Measurements from ENCODE around the gene GLYATL1. TPM values are rescaled to one million over a fixed set of nuclear protein-coding genes. Genes with fewer than 3 reads are reported as not detected.

The GLYATL1 gene
- total and polyA plus RNA-seq, 2 experiments from 2014 or later, result 7.9 to 12.6 TPM

GRCh38 chr11:58998480-58999290, 59.4 kb downstream of the GLYATL1 start:
- Mint-ChIP-seq H3K36me3 (ENCODE audit: low read depth) (no peaks in the 10 kb centered on the region), H3K4me3 (no peak overlapping the region), H3K4me1 (no peaks in the 10 kb centered on the region), H3K27me3 (ENCODE audit: insufficient read depth, low read depth, poor library complexity) (no peaks in the 10 kb centered on the region), H3K9me3 (no peaks in the 10 kb centered on the region), H3K27ac (no peak overlapping the region)
- H3F3A ChIP-seq (replicated peaks; ENCODE audit: low read depth), result no peaks in the 10 kb centered on the region
- no peak overlapping the region for H2AFZ ChIP-seq
- no peak overlapping the region for H3K4me3 ChIP-seq
- DNase-seq (ENCODE audit: low spot score) (no peak), ATAC-seq (no peak)
- H3K79me2 ChIP-seq (replicated peaks; ENCODE audit: insufficient read depth), result no peaks in the 10 kb centered on the region
- H3K27ac ChIP-seq (ENCODE audit: low read depth), result no peak overlapping the region
- no peak overlapping the region for H3K4me2 ChIP-seq
- H3K36me3 ChIP-seq (ENCODE audit: insufficient read depth), result no peaks in the 10 kb centered on the region
- H3K4me1 ChIP-seq (ENCODE audit: insufficient read depth), result no peaks in the 10 kb centered on the region
- H3K9me2 ChIP-seq (ENCODE audit: insufficient read depth), result no peaks in the 10 kb centered on the region; the same call in 1 of the 2 replicates
- H4K20me1 ChIP-seq (replicated peaks; ENCODE audit: insufficient read depth), result no peaks in the 10 kb centered on the region
- TF ChIP-seq JUNB (IDR thresholded peaks at IDR 0.05; ENCODE audit: unreplicated experiment) (no peak), POLR2AphosphoS5 (IDR thresholded peaks at IDR 0.05; ENCODE audit: low read depth) (no peak), EZH2phosphoT487 (IDR thresholded peaks at IDR 0.05; ENCODE audit: unreplicated experiment) (no peak), EZH2 (IDR thresholded peaks at IDR 0.05; ENCODE audit: low read depth, unreplicated experiment) (no peak), ZNF114 (CRISPR knock-in tag; IDR thresholded peaks at IDR 0.05) (no peak), ZNF462 (CRISPR knock-in tag; IDR thresholded peaks at IDR 0.05) (no peak), NANOG (IDR thresholded peaks at IDR 0.05; ENCODE audit: borderline replicate concordance) (no peak), REST (IDR thresholded peaks at IDR 0.05; ENCODE audit: unreplicated experiment) (no peak), ZNF331 (CRISPR knock-in tag; IDR thresholded peaks at IDR 0.05; ENCODE audit: low read depth) (no peak), ETS1 (IDR thresholded peaks at IDR 0.05) (no peak), STAT1 (IDR thresholded peaks at IDR 0.05; ENCODE audit: unreplicated experiment) (no peak)
- H3K27me3 ChIP-seq (ENCODE audit: insufficient read depth), result no peaks in the 10 kb centered on the region
